Measurements from ENCODE around the gene SHC3.

The SHC3 gene

DNA sequence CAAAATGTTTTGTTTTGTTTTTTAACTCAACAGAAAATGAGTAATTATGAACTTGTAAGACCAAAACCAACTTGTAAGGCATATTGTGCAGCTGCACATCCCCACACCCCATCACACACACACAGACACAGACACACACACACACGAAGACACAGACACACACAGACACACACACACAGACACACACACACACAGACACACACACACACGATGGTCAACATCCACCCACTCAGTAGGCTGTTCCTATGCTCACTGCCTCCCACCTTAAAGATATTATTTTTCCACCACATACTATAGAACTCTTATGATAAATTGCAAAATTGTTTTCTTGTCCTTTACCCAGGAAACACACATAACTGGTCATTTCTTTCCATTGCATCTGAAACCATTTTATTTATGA, 6.2 kb downstream of the SHC3 start:
- TF ChIP-seq, protein P1, sequence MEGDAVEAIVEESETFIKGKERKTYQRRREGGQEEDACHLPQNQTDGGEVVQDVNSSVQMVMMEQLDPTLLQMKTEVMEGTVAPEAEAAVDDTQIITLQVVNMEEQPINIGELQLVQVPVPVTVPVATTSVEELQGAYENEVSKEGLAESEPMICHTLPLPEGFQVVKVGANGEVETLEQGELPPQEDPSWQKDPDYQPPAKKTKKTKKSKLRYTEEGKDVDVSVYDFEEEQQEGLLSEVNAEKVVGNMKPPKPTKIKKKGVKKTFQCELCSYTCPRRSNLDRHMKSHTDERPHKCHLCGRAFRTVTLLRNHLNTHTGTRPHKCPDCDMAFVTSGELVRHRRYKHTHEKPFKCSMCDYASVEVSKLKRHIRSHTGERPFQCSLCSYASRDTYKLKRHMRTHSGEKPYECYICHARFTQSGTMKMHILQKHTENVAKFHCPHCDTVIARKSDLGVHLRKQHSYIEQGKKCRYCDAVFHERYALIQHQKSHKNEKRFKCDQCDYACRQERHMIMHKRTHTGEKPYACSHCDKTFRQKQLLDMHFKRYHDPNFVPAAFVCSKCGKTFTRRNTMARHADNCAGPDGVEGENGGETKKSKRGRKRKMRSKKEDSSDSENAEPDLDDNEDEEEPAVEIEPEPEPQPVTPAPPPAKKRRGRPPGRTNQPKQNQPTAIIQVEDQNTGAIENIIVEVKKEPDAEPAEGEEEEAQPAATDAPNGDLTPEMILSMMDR (IDR thresholded peaks at IDR 0.05; ENCODE audit: low read depth, low read length): no peak
- no peak for DNase-seq (ENCODE audit: low read depth)
- no peak overlapping the region for H3K4me3 ChIP-seq (ENCODE audit: low read depth, low read length)

DNA sequence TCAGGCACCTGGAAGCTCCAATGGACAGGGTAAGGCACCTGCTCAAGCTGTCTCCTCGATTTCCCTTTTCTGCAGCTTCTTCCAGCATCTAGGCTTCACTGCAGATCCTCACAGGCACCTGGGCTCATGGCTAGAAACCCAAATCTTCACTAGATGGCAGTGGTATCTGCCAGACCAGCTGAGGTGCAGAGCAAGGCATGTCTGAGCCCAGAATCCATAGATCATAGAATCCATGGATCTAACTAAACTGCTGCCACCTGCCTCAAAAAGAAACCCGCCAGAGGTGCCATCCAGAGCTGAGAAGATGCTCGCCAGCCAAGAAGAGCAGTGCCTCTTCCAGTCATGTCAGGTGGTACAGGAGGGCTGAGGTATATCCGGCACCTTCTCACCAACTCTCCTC, 6.9 kb downstream of the SHC3 start:
- TF ChIP-seq, protein P1 (IDR thresholded peaks at IDR 0.05; ENCODE audit: low read depth, low read length): no peak
- no peak for TF ChIP-seq MYC (IDR thresholded peaks at IDR 0.05; ENCODE audit: low read depth, low read length)
- H3K4me3 ChIP-seq (ENCODE audit: low read depth, low read length): no peak overlapping the region
- no peak for DNase-seq (ENCODE audit: low read depth)

DNA sequence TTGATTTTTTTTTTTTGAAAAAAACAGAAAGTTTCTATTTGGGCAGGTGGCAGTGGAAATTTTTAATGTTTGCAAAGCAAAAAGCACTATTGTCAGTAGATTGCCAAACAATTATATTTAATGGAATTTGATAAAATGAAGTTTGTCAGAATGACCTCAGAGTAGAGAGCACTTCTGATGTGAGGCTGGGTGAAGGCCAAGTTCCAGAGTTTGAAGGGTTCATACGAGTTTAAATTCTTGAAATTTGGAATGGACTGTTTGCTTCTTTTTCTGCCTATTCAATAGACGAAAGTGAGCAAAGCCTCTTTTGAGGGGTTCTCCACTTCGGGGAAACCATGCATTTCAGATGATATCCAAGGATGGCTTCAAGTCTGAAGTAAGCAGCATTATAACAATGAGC, 7.4 kb downstream of the SHC3 start:
- no peak for TF ChIP-seq POLR2A (IDR thresholded peaks at IDR 0.05; ENCODE audit: extremely low read depth, insufficient read length)
- TF ChIP-seq, protein P2, sequence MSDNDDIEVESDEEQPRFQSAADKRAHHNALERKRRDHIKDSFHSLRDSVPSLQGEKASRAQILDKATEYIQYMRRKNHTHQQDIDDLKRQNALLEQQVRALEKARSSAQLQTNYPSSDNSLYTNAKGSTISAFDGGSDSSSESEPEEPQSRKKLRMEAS (IDR thresholded peaks at IDR 0.05; ENCODE audit: low read depth, low read length): no peak
- TF ChIP-seq MYC (IDR thresholded peaks at IDR 0.05; ENCODE audit: low read depth, low read length): no peak
- TF ChIP-seq, protein P1 (IDR thresholded peaks at IDR 0.05; ENCODE audit: low read depth, low read length): no peak
- DNase-seq (ENCODE audit: low read depth): no peak
- H3K4me3 ChIP-seq (ENCODE audit: low read depth, low read length): no peak overlapping the region

DNA sequence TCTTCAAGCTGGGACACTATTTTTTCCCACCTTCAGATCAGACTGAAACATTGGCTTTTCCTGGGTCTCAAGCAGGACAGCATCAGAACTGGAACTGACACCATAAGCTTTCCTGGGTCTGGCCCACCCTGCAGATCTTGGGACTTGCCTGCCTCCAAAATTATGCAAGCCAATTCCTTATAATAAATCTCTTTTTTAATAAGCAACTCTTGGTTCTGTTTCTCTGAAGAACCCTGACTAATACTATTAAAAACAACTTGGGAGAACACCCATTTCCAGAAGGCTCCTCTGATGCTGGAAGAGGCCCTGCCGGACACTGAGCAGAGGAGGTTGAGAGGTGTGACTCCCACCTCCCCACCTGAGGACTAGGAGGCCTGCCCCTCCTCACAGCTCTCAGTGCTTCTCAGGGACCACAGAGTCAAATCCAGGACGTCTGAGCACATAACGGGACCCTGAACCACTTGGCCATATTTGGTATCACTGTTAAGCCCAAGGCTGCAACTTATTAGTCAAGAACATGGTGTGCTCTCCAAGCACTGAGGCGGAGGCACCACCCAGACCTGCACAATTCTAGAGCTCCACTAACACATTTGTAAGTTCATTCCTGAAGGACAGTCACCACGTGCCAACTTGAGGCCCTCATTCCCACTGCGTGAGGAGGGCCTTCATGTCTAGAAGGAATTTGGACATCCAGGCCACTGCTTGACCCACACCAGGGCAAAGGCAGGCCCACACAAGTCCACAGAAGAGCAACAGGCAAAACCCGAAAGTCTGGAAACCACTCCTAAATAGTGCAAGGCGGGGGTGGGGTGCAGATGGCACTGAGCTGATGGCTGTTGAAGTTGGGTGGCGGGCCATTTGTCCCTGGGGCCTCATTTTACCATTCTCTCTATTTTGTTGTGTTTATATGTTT, 9.5 kb downstream of the SHC3 start:
- no peak overlapping the region for H3K4me3 ChIP-seq (ENCODE audit: low read depth, low read length)
- TF ChIP-seq, protein P1 (IDR thresholded peaks at IDR 0.05; ENCODE audit: low read depth, low read length): no peak
- TF ChIP-seq, protein P2 (IDR thresholded peaks at IDR 0.05; ENCODE audit: low read depth, low read length): no peak
- TF ChIP-seq POLR2A (IDR thresholded peaks at IDR 0.05; ENCODE audit: extremely low read depth, insufficient read length) (no peak), MYC (IDR thresholded peaks at IDR 0.05; ENCODE audit: low read depth, low read length) (no peak)
- no peak for DNase-seq (ENCODE audit: low read depth)

DNA sequence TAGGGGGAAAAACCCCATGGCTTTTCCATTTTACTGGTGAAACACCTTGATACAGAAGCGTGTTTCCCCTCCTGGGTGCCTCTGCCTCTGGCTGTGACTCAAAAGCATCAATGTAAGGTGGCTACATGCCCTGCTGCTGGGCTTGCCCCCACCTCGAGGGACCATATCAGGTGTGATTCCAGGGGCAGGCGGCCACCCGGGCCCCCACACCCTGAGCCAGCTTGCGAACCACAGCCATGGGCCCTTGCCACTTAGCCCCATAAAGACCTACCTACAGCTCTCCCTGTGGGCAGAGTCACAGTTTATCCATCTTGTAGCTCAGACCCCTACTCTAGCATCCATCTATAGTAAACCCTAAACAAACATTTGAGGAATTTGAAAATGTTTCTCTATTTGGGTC, 10.8 kb downstream of the SHC3 start:
- TF ChIP-seq POLR2A (IDR thresholded peaks at IDR 0.05; ENCODE audit: extremely low read depth, insufficient read length) (no peak), MYC (IDR thresholded peaks at IDR 0.05; ENCODE audit: low read depth, low read length) (no peak)
- TF ChIP-seq, protein P1 (IDR thresholded peaks at IDR 0.05; ENCODE audit: low read depth, low read length): no peak
- TF ChIP-seq, protein P2 (IDR thresholded peaks at IDR 0.05; ENCODE audit: low read depth, low read length): no peak
- H3K4me3 ChIP-seq (ENCODE audit: low read depth, low read length): no peak overlapping the region
- DNase-seq (ENCODE audit: low read depth): no peak

DNA sequence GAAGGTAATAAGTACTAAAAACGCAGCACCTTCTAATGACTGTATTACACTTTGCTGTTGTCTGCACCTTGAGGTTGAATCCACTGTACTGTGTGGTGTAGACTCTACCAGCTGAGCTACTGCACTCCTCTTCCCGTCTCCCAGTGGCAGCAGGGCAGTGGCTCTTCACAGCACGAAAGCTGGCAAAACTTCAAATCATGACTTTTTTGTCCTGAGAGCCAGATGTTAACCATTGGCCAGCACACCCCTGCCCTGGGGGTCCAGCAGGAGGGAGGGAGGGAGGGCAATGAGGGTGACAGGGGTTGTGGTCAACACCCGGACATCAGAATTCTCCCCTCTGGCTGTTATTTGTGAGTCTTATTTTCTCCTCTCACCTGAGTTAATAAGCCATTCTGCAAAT, 11.8 kb downstream of the SHC3 start:
- no peak for TF ChIP-seq MYC (IDR thresholded peaks at IDR 0.05; ENCODE audit: low read depth, low read length)
- TF ChIP-seq, protein P1 (IDR thresholded peaks at IDR 0.05; ENCODE audit: low read depth, low read length): no peak
- TF ChIP-seq POLR2A (IDR thresholded peaks at IDR 0.05; ENCODE audit: extremely low read depth, insufficient read length): no peak
- TF ChIP-seq, protein P2 (IDR thresholded peaks at IDR 0.05; ENCODE audit: low read depth, low read length): no peak
- no peak overlapping the region for H3K4me3 ChIP-seq (ENCODE audit: low read depth, low read length)
- DNase-seq (ENCODE audit: low read depth): no peak

Data from NB4 (cell line).